SH-SY5Y (cell line): ENCODE results near the gene TRAPPC2L.

Experiments used
- GATA2 ChIP-seq: IDR thresholded peaks from 2 replicates; pipeline ENCODE4 v1.6.1; 2011; ENCODE audit warnings: mild to moderate bottlenecking, low read depth, low read length
- GATA3 ChIP-seq: IDR thresholded peaks from 2 replicates; pipeline ENCODE4 v1.6.1; 2011; ENCODE audit warnings: low read depth, mild to moderate bottlenecking, low read length, moderate library complexity

GRCh38 chr16:88821168-88821850 is 35.6 kb upstream of the TRAPPC2L start:
- no peak for TF ChIP-seq GATA2
- TF ChIP-seq GATA3: no peak
